T follicular helper cell (primary cell): ENCODE results near the gene DCAKD.
A peak's percentile ranks its signal among the peaks of the same experiment; 100 is the strongest.
"Not testable (repeated sequence)": the region's sequence is repeated elsewhere in the genome, so short reads cannot be mapped to it uniquely, and the experiment has no call there.

Source experiments
- DNase-seq: peaks from one replicate; pipeline ENCODE4 v3.0.0-alpha.2; 2020; ENCODE audit warnings: low read depth

The DCAKD gene

DNA sequence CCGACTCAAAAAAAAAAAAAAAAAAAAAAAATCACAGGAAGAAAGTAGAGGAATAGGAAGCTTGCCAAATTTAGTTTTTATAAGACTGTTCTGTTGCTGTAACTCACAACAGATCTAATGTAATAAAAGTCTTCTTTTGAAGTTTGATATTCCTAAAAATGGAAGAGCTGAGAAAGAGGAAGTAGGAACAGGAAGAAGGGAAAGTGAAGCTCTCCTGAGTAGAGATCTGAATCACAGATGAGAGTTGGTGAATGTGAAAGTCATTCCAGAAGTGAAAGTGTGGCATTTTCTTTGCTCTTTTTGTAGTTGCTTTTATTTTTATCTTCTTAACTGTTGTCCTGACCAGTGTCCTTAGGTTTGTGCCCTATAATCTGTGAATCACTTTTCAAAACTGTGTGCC lies 11.8 kb upstream of the DCAKD start:
- DNase-seq: no peak

DNA sequence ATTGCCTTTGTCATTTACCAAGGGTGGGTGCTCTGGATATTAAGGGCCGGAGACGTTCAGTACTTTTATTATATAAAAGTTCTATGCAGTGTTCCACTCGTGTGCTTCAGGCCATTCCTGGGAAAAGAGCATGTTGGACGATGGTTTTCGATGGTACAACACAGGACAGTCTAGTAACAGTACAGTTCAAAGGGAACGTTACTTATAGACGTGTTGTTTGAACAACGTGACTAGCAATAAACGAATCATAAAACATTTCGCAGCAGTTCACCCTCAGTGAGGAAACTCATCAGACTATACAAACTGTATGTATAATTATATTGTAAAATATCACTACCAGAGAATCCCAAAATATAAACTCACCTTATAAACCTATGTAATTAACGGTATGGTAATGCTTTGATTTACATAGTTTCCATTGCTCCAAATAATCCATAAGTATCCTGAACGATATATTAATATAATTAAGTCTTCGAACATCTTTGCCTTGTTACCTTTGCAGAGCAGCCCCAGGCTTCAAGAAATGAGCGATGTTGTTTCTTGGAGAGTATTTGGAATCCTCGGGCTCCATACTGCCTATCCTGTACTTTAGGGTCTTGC lies 10.3 kb upstream of the DCAKD start:
- DNase-seq: no peak

DNA sequence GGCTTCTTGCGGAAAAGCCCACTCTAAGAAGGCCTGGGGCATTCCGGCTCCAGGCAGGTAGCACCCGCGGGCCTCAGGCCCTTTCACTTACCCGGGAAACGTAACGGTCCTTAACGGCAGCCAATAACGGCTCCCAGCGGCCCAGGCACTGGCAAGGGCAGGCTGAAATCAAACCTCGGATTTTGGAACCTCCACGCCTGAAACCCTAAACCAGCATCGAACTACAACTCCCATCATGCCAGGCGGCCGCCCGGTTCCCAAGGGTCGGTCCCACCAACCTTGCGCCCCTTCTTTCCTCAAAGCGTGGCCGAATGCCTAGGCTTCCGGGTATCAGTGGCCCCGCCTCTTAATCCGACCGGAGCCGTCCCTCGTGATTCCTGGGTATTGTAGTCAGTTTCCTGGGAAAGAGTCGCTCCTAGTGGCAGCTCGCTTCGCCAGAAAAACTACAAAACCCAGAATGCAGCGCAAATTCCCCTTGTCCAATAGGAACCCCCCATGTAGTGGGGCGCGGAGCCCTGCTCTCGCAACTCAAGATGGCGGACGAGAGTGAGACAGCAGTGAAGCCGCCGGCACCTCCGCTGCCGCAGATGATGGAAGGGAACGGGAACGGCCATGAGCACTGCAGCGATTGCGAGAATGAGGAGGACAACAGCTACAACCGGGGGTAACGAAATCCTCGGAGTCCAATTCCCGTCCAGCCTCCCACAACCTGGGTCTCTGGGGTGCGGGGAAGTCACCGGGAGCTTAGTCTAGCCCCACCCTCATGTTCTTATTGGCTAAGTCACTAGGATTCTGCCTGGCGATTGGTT lies 9.6 kb upstream of the DCAKD start, which contains the start of gene NMT1:
NMT1 (plus strand) TSS at position 521 of the 809 bp plus-strand sequence; CDS start at position 534, 13 bp downstream.
- peak; percentile 93 for DNase-seq

DNA sequence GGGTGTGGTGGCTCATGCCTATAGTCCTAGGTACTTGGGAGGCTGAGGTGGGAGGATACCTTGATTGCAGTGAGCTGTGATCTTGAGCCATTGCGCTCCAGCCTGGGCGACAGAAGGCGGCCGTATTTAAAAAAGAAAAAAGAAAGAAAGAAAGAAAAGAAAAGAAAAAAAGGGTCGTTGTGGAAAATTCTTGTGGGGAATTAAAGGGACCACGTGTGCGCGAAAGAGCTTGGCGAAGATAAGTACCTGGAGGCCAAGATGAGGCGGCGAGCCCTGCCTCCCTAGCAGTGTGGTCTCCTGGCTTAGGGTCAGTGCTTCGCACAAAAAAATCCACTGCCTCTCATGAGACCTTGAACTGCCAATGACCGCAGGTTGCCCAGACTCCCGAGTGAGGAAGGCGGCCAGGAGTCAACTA lies 9.0 kb upstream of the DCAKD start:
- no peak for DNase-seq

DNA sequence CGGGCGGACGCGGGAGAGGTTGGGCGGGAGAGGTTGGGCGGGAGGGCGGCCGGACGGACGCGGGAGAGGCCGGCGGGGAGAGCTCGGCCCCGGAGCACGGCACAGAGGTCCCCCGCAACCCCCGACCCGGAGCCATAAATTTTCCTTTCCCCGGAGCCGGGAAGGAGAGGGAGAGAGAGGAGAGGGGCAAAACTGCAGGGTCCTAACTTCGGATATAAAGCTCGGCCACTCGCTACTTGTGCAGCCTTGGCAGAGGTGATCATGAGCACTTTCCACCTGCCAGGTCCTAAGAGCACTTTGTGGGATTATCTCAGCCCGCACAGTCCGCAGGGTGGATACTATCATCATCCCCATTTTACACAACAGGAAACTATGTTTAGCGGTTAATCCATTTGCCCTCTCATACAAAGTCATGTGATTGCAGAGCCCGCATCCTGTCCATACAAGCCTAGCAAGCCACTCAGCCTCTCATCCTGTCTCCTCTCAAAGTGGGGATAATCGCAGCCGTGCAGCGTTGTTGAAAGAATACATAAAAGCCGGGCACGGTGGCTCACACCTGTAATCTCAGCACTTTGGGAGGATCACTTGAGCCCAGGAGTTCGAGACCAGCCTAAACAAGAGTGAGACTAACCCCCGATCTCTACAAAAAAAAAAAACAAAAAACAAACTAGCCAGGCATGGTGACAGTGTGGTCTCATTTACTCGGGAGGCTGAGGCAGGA lies 780 bp upstream of the DCAKD start:
- DNase-seq: peak; percentile 18

DNA sequence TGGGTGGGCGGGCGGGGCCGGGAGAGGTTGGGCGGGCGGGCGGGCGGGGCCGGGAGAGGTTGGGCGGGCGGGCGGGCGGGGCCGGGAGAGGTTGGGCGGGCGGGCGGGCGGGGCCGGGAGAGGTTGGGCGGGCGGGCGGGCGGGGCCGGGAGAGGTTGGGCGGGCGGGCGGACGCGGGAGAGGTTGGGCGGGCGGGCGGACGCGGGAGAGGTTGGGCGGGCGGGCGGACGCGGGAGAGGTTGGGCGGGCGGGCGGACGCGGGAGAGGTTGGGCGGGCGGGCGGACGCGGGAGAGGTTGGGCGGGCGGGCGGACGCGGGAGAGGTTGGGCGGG lies 254 bp upstream of the DCAKD start:
- not testable (repeated sequence) for DNase-seq

DNA sequence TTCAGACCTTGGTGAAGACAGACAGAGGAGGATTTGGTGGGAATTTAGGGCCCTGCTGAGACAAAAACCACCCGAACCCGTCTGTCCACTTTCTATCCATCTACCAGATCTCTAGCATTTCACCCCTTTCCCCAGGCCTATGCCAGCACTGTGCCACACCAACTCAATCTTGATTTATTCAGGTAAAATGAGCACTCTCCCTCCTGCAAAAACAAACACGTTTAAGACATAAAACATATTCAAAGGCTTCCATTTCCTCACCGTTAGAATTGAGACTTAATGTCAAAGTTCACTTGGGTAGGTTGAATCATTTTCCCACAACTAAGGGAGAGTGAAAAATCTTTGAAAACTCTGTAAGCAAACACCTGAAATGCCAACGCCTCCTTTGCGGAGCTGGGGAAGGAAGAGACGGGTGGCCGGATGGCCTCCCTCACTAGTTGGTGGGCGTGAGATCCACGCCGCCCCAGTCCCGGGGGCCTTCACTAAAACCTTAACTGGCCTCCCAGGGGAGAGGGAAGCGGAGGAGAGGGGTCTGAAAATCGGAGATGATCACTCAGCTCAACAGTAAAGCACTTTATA lies 862 bp downstream of the DCAKD start:
- peak; percentile 6 for DNase-seq

DNA sequence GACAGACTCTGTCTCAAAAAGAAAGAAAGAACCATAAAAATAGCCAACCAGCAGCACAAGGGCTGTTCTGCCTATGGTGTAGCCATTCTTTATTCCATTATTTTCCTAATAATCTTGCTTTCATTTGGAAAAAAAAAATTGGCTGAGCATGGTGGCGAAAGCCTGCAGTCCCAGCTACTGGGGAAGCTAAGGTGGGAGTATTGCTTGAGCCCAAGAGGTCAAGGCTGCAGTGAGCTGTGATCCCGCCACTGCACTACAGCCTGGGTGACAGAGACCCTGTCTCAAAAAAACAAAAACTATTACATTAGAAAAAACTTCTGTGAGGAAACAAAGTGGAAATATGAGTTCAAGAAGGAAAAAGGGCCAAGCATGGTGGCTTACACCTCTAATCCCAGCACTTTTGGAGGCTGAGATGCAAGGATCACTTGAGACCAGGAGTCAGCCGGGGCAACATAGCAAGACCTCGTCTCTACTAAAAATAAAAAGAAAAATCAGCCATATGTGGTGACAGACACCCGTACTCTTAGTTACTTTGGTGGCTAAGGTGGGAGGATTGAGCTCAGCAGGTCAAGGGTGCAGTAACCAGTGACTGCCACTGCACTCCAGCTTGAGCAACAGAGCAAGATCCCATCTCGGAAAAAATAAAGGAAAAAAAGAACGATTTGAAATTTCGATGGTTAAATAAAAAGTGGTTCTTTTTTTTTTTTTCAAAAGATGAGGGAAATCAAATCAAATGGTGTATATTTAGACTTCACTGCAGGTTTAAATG lies 2.5 kb downstream of the DCAKD start:
- no peak for DNase-seq

DNA sequence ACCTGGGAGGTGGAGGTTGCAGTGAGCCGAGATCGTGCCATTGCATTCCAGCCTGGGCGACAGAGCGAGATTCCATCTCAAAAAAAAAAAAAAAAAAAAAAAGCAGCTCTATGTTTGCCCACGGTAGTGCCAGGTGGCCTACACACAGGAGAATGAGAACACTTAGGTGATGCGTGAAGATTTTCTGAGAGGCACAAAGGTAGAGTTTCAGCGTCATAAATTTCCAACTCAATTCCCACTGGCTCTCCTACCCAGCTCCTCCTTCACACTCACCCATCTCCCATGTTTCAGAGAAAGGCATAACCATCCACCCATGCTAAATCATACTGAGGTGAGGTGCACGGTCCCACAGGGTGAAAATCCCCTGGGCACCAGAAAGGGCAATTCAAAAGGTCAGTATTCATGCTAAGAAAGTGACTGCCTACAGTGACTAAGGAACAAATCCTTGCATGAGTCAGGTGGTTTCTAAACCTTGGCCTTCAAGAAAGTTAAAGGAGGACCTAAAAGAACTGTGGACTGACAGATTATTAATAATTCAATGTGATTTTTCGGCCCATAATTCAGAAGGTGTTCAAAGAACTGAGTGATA lies 4.8 kb downstream of the DCAKD start:
- DNase-seq: no peak

DNA sequence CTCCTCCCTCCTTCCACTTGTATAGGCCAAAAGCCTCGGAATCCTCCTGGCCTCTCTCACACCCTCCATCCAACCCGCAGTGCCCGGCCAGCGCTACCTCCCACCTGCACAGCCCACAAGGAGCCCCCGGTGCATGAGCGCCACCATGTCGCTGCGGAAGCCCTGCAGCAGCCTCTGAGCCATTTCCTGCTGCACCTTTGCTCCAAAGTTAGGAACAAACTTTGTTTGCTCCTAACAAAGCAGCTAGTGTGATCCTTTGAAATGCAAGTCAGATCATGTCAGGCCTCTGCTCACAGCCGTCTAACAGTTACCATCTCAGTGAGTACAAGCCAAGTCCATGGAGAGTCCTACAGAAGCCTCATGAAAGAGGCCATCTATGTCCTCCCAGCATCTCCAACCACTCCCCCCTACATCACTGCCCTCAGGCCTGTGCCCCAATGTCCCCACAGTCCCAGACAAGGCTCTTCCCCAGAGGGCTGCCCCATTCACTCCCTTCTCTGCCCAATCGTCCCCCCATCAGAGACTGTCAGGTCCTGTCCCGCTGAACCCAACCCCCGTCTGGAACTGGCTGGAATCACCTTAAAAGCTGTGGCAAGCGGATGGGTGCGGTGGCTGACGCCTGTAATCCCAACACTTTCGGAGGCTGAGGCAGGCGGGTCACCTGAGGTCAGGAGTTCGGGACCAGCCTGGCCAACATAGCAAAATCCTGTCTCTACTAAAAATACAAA lies 7.5 kb downstream of the DCAKD start:
- DNase-seq: no peak

DNA sequence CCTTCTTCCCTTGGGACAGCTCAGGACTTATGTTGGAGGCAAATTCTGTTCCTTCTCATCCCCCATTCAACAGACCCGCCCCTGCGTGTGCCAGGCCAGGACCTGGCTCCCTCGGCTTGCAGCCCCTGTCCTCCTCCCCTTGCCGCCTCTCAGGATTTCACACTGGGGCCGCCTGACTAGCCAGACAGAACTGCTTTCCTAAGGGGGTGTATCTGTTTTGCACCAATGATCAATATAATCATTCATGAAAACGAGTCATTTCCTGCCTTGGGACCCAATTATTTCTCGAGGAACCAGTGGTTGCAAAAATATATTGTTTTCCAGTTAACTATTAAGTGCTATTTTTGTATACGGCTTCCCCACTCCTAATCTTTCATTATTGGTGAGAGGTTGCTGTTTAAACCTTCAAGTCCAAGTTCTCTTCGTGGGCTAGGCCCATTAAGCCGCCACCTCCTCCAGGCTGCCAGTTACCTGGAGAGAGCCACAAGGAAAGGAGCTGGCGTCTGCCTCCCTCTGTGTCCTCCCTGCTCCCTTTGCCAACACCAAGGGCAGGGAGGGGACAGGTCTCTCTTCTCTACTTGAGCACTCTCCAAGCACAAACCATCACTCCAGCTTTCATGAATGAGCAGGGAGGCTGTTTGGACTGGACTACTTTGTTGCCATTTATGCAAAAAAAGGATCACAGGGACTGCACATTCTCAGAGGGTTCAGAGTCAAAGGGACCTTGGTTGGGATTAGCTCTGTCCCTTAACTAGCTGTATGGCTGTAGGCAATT lies 8.9 kb downstream of the DCAKD start:
- DNase-seq: no peak

DNA sequence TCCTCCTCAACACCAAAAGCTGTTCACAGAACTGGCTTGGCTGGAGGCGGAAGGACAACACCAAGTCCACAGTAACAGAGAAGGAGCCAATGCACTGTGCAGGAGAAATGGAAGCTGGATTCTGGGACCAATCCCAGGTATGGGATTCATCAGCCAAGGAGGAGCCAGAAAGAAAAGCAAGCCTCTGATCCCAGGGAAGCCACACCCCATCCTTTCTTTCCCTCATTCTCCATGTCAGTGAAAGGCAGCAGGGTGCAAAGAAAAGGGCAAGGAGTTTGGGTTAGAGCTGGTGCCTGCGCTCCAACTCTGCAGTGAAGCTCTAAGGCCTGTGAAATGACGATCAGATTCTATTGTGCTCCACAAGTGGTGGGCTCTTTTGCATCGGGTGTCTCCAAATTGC lies 11.0 kb downstream of the DCAKD start:
- DNase-seq: no peak

DNA sequence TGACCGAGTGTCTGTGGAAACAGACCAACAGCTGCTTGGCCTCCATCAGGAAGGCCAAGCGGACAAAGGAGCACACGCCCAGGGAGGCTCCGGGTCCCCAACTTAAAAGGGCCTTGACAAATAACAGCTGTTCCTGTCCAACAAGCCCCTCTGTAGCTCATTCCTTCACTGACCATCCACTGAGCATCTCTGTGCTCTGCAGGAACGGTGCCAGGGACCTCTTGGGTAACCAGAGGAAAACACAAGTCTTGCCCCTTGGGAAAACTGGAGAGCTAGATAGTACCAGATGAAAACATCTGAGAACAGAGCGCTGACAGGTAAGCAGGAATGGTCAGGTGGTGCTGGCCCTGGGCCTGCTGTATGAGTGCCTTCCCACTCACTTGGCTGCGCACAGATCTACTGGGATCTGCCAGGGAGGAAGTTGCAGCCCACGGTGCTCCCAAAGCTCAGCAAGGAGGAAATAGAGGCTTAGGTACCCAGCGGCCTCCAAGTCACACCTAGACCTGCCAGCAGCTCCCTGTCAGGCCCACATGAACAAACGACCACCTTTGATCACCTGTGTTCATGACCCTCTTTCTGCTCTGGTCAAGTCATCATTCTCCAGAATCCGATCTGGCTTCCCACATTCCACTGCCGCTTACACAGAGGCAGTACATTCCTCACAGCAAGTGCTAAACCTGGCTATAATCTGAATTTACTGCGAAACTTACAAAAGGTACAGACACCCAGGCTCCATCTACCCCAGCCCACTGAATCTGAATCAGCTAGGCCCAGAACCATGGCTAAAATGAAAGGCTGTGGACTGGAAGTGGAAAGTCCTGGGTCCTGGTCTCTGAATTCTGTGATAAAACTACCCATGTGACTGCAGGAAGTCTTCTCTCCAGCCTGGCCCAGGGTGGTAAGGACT lies 12.5 kb downstream of the DCAKD start:
- no peak for DNase-seq

DNA sequence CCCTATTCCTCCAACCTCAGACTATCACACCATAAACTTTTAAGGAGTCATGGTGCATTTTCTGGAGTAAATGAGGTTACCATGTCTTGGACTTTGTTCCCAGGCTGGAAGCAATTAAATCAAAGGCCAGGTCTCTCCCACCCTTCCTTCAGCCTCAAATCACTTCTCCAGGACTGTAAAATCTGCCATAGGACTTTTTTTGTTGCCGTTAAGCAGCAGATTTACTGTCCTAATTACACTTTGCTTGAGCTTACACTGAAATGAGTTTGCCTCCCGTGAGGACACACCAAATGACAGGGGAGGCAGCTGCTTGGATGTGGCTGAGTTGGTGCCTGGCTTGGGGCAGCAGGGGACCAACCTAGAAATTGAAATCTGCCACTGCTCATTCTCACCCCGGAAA lies 14.7 kb downstream of the DCAKD start:
- no peak for DNase-seq

DNA sequence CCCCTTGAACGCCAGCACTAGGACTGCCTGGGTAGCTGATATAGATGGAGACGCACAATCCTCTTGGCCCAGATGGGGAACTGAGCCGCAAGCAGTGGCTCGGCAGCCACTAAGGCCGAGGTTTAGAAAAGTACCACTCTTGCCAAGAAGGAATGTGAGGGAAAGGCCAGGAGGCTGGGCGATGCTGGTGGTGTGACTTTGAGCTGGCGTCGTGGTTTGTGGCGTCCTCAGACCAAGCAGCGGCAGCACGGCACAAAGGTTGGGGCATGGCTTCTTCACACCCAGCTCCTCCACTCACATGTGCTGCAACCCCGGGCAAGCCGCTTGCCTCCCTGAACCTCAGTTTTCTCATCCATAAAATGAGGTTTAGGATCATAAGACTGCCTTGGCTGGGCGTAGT lies 15.6 kb downstream of the DCAKD start:
- DNase-seq: no peak

DNA sequence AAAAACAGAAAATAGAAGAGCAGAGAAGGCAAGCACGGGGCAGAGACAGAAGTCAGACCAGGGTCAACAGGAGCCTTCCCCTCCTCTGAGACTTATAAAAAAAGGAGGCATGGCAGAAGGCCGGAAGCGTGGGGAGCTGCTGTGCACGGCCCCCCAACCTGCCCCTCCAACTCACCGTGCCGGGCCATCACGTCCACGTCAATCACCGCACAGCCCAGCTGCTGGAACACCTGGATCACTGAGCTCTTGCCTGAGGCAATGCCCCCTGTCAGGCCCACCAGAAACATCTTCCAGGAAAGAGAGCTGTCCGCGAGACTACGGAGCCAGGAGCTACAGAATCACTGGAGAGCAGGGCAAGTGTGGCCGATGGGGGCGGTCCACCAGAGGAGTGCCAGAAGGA lies 16.8 kb downstream of the DCAKD start:
- no peak for DNase-seq

DNA sequence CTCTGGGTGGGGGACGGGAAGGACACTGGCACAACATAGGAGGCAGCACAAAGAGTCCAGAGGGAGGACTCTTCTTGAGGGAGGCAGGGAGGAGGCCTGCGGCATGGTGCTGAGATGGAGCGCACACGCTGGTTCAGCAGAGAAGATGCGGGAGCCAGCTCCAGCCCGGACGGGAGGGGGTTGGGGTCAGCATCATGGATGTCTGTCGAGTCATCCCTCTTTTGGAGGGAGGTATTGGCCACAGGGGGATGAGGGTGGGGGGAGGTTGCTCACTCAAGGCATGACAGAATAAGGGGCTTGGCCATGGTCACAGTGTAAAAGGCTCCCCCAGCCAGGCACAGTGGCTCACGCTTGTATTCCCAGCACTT lies 19.3 kb downstream of the DCAKD start:
- DNase-seq: no peak

DNA sequence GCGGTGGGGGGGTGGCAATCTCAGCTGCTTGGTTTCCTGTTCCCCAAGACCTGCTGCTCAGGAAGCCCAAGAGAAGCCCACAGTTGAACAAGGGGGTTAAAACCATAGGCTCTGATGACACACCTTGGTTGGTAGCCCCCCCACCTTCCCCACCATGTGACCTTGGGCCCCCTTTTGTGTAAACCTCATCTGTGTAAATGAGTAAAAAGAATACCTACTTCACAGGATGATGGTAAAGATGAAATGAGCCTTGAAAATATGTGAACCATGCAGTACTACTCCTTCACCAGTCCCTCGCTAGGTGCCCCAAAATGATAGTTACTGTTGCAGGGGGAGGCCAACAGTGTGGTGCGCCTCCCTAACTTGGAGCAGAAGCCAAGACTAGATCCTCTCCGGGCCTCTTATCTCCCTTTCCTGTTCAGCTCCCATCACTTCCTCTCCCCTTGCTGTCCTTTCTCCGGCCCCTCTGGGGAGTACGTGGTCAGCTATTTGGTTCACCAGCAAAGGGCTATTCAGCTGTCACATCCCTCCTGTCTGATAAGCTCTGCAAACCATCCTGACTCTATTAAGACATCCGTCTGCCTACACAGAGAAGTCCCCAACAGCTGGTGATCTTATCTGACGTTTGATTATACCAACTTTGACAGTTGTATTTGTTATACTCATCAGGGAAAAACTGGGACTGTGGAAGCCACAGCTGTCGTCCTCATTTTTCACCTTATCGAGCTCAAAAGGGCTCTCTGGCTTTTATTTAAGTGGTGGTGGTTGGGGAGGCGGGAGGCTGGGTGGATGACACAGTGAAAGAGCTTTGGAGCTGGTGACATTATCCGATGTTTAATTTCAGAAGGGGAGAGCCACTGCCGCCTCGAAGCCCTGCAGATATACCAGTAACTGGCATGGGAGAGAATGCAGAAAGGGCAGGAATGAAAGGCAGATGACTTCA lies 19.9 kb downstream of the DCAKD start:
- DNase-seq: no peak
